Measurements from ENCODE around the gene PRMT7.

The PRMT7 gene

GRCh38 chr16:68385371-68385770 lies 74.6 kb downstream of the PRMT7 start:
- Mint-ChIP-seq H3K4me3 (no peak overlapping the region), H3K9me3 (ENCODE audit: low read depth) (no peaks in the 10 kb centered on the region), H3K36me3 (no peaks in the 10 kb centered on the region), H3K4me1 (ENCODE audit: low read depth) (peaks cover 5% of the 10 kb centered on the region), H3K27ac (no peak overlapping the region), H3K27me3 (no peaks in the 10 kb centered on the region)

DNA sequence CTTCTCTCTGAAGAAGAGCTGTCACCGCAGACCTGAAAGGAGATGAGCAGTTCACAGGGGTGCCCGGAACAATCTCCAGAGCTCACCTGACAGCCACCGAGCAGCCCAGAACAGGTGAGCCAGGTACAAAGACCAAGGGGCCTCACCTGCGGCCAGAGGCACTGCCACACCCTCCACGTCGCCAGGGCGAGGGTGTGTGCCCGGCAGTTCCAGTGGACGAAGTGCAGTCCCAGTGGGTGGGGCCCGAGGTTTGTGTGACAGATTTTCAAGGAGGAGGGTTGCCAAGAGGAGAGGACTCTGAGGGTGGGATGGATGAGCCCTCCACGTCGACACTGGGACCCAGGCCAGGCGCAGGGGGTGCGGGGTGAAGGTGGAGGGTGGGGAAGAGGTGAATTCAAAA lies 75.8 kb downstream of the PRMT7 start:
- H3K27ac Mint-ChIP-seq: no peak overlapping the region
- no peak overlapping the region for H3K4me3 Mint-ChIP-seq
- H3K36me3 Mint-ChIP-seq: no peaks in the 10 kb centered on the region
- H3K4me1 Mint-ChIP-seq (ENCODE audit: low read depth): peaks cover 2% of the 10 kb centered on the region
- H3K9me3 Mint-ChIP-seq (ENCODE audit: low read depth): no peaks in the 10 kb centered on the region
- no peaks in the 10 kb centered on the region for H3K27me3 Mint-ChIP-seq

GRCh38 chr16:68387301-68387700 lies 76.5 kb downstream of the PRMT7 start:
- Mint-ChIP-seq H3K9me3 (ENCODE audit: low read depth) (no peaks in the 10 kb centered on the region), H3K4me3 (no peak overlapping the region), H3K27me3 (no peaks in the 10 kb centered on the region), H3K4me1 (ENCODE audit: low read depth) (peaks cover 2% of the 10 kb centered on the region), H3K27ac (no peak overlapping the region), H3K36me3 (no peaks in the 10 kb centered on the region)

- no peaks in the 10 kb centered on the region for H3K9me3 Mint-ChIP-seq (ENCODE audit: low read depth)
- H3K27ac Mint-ChIP-seq: no peak overlapping the region
- H3K4me1 Mint-ChIP-seq (ENCODE audit: low read depth): peaks cover 2% of the 10 kb centered on the region
- H3K27me3 Mint-ChIP-seq: no peaks in the 10 kb centered on the region
- H3K4me3 Mint-ChIP-seq: no peak overlapping the region
- H3K36me3 Mint-ChIP-seq: no peaks in the 10 kb centered on the region
Observed at GRCh38 chr16:68388124-68388523, 77.3 kb downstream of the PRMT7 start.

- no peak overlapping the region for H3K27ac Mint-ChIP-seq
- H3K4me1 Mint-ChIP-seq (ENCODE audit: low read depth): no peaks in the 10 kb centered on the region
- no peaks in the 10 kb centered on the region for H3K9me3 Mint-ChIP-seq (ENCODE audit: low read depth)
- no peaks in the 10 kb centered on the region for H3K36me3 Mint-ChIP-seq
- no peaks in the 10 kb centered on the region for H3K27me3 Mint-ChIP-seq
- H3K4me3 Mint-ChIP-seq: no peak overlapping the region
Observed at GRCh38 chr16:68389006-68389405, 78.2 kb downstream of the PRMT7 start.

DNA sequence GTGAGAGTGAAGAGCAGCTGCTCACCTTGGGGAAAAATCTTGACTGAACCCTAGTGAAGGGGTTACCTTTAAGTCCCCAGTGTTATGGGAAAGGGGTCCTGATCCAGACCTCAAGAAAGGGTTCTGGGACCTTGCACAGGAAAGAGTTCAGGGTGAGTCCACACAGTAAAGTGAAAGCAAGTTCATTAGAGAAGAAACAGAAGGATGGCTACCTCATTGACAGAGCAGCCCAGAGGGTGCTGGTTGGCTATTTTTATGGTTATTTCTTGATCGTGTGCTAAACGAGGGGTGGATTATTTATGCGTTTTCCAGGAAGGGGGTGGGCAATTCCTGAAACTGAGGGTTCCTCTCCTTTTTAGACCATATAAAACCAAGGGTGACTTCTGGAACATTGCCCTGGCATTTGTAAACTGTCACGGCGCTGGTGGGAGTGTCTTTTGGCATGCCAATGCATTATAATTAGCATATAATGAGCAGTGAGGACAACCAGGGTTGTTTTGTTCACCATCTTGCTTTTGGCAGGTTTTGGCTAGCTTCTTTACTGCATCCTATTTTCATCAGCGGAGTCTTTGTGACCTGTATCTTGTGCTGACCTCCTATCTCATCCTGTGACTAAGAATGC lies 79.0 kb downstream of the PRMT7 start:
- H3K36me3 Mint-ChIP-seq: no peaks in the 10 kb centered on the region
- H3K9me3 Mint-ChIP-seq (ENCODE audit: low read depth): no peaks in the 10 kb centered on the region
- H3K27me3 Mint-ChIP-seq: no peaks in the 10 kb centered on the region
- H3K4me3 Mint-ChIP-seq: no peak overlapping the region
- H3K27ac Mint-ChIP-seq: no peak overlapping the region
- H3K4me1 Mint-ChIP-seq (ENCODE audit: low read depth): no peaks in the 10 kb centered on the region

- H3K4me1 Mint-ChIP-seq (ENCODE audit: low read depth): peaks cover 7% of the 10 kb centered on the region
- no peak overlapping the region for H3K4me3 Mint-ChIP-seq
Observed at GRCh38 chr16:68393333-68393732, 82.5 kb downstream of the PRMT7 start.

DNA sequence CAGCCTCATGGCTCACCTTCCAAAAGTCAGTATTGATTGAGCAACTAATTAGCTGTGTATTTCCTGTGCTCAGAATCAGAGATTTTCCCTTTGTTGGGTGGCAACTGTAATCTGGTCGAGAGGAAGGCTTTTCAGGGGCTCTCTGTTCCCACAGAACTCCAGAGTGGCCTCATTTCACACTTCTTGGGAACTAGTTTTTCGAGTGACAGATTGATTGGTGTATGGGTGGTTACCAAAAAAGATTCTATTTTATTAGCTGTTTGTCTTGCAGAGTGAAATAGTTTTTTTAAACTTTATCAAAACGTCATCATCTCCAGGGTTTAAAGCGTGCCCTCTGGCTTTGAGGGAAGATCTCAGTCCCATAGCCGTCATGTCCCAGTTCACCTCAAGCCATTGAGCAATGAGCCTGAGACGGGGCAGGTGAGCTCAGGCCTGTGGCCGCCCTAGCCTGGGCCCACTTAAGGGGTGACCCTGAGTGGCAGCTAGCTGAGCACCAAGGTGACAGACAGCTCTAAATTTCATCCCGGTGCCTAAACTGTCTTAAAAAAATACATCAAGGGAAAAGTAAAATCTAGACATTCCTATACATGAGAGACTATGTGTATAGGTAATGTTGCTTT lies 84.5 kb downstream of the PRMT7 start:
- Mint-ChIP-seq H3K27me3 (no peaks in the 10 kb centered on the region), H3K27ac (no peak overlapping the region), H3K4me3 (no peak overlapping the region), H3K9me3 (ENCODE audit: low read depth) (no peaks in the 10 kb centered on the region), H3K36me3 (no peaks in the 10 kb centered on the region), H3K4me1 (ENCODE audit: low read depth) (peaks cover 7% of the 10 kb centered on the region)

More at GRCh38 chr16:68393333-68393732, 82.5 kb downstream of the PRMT7 start:
- no peaks in the 10 kb centered on the region for H3K27me3 Mint-ChIP-seq
- no peak overlapping the region for H3K27ac Mint-ChIP-seq
- H3K36me3 Mint-ChIP-seq: no peaks in the 10 kb centered on the region
- no peaks in the 10 kb centered on the region for H3K9me3 Mint-ChIP-seq (ENCODE audit: low read depth)

DNA sequence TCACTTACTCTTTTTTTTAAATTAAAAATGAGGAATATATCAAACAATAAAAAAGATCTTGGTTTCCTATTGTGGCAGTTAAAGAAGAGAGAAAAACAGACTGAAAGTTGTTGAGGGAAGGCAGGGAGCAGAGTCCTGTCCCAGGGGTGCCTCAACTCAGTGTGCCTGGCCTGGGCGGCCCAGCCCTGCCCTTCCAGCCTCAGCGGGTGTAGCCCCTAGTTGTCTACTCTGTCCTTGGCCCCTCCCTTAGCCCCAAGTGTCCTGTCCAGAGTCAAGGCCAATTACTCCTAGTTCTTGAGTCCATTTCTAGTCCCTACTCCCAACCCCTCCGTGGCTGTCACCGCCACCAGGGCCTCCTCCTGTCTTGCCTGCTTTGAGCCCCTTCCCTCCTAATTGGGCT lies 85.0 kb downstream of the PRMT7 start:
- no peak overlapping the region for H3K4me3 Mint-ChIP-seq
- peaks cover 10% of the 10 kb centered on the region for H3K4me1 Mint-ChIP-seq (ENCODE audit: low read depth)
- H3K27ac Mint-ChIP-seq: no peak overlapping the region
- H3K36me3 Mint-ChIP-seq: no peaks in the 10 kb centered on the region
- H3K9me3 Mint-ChIP-seq (ENCODE audit: low read depth): no peaks in the 10 kb centered on the region
- H3K27me3 Mint-ChIP-seq: no peaks in the 10 kb centered on the region

DNA sequence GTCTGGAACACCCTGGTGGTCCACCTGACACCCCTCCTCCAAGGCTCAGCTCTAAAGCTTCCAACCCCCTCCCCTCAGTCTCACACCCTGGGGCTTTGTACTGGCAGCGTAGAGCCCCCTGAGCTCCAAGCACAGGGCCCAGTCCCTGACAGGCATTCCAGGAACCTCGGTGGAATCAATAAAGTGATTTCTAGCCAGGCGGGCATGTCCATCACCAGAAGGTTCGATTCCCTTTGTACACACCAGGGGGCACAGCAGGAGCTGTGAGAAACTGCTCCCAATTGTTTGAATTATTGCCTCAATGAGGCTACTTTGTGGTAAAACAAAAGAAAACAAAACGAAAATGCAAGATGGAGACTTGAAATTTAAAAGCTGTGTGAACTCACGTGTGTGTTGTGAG lies 85.7 kb downstream of the PRMT7 start:
- H3K9me3 Mint-ChIP-seq (ENCODE audit: low read depth): no peaks in the 10 kb centered on the region
- H3K36me3 Mint-ChIP-seq: no peaks in the 10 kb centered on the region
- H3K27me3 Mint-ChIP-seq: no peaks in the 10 kb centered on the region
- H3K4me1 Mint-ChIP-seq (ENCODE audit: low read depth): peaks cover 17% of the 10 kb centered on the region
- H3K27ac Mint-ChIP-seq: no peak overlapping the region
- H3K4me3 Mint-ChIP-seq: no peak overlapping the region

GRCh38 chr16:68397710-68398201 lies 86.9 kb downstream of the PRMT7 start:
- H3K36me3 Mint-ChIP-seq: no peaks in the 10 kb centered on the region
- H3K4me3 Mint-ChIP-seq: no peak overlapping the region
- no peaks in the 10 kb centered on the region for H3K9me3 Mint-ChIP-seq (ENCODE audit: low read depth)
- peaks cover 18% of the 10 kb centered on the region for H3K4me1 Mint-ChIP-seq (ENCODE audit: low read depth)
- no peak overlapping the region for H3K27ac Mint-ChIP-seq
- H3K27me3 Mint-ChIP-seq: no peaks in the 10 kb centered on the region

DNA sequence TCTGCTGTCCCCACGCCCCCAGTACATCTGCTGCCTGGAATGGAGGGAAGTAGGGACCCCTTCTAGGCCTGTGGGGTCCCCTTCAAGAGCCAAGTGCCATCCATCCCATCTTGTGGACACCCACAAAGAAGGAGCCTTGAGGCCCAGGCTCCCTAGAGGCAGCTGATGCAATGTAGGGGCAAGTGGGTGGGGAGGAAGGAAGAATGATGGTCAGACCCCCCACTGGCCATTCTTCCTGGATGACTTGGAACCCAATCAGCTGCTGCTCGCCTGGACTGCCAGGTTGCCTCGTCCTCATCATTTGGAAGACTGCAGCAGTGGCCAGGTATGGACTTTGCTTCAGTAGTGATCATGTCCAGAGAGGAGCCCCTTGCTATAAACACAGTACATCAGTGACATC lies 88.6 kb downstream of the PRMT7 start:
- Mint-ChIP-seq H3K4me3 (no peak overlapping the region), H3K4me1 (ENCODE audit: low read depth) (peaks cover 18% of the 10 kb centered on the region), H3K27ac (no peak overlapping the region), H3K36me3 (no peaks in the 10 kb centered on the region), H3K27me3 (no peaks in the 10 kb centered on the region), H3K9me3 (ENCODE audit: low read depth) (no peaks in the 10 kb centered on the region)

GRCh38 chr16:68400083-68400923 lies 89.5 kb downstream of the PRMT7 start:
- Mint-ChIP-seq H3K27me3 (no peaks in the 10 kb centered on the region), H3K4me1 (ENCODE audit: low read depth) (peaks cover 18% of the 10 kb centered on the region), H3K36me3 (no peaks in the 10 kb centered on the region), H3K27ac (no peak overlapping the region), H3K4me3 (no peak overlapping the region), H3K9me3 (ENCODE audit: low read depth) (no peaks in the 10 kb centered on the region)

GRCh38 chr16:68400924-68401460 lies 90.2 kb downstream of the PRMT7 start:
- no peaks in the 10 kb centered on the region for H3K9me3 Mint-ChIP-seq (ENCODE audit: low read depth)
- no peak overlapping the region for H3K27ac Mint-ChIP-seq
- no peaks in the 10 kb centered on the region for H3K27me3 Mint-ChIP-seq
- H3K4me1 Mint-ChIP-seq (ENCODE audit: low read depth): peaks cover 18% of the 10 kb centered on the region
- H3K36me3 Mint-ChIP-seq: no peaks in the 10 kb centered on the region
- no peak overlapping the region for H3K4me3 Mint-ChIP-seq
